Peyer's patch (tissue), 4 donors: Measurements from ENCODE around the gene HNF1A. TPM values are rescaled to one million over a fixed set of nuclear protein-coding genes. Genes with fewer than 3 reads are reported as not detected.
"Not testable (repeated sequence)": the region's sequence is repeated elsewhere in the genome, so short reads cannot be mapped to it uniquely, and the experiment has no call there.

Source experiments
- DNase-seq, 3 donors: peaks; one replicate each; pipeline ENCODE4 v3.0.0-alpha.2; 2017 to 2019
- H3K27ac ChIP-seq, 4 donors: fragments of 200-600 bp; sonication (generic); one replicate each; pipeline ENCODE4 v1.5.1; 2016 to 2019
- H3K27me3 ChIP-seq, 2 donors: fragments of 200-600 bp; sonication (generic); one replicate each; pipeline ENCODE4 v1.5.1; 2019
- H3K36me3 ChIP-seq, 3 donors: fragments of 200-600 bp; sonication (generic); one replicate each; pipeline ENCODE4 v1.5.1; 2016 to 2019
- H3K4me1 ChIP-seq, 4 donors: fragments of 200-600 bp; sonication (generic); one replicate each; pipeline ENCODE4 v1.5.1; 2016 to 2019
- H3K4me3 ChIP-seq, 4 donors: fragments of 200-600 bp; sonication (generic); 1 replicate in 3 of 4; 2 replicates in 1 of 4; pipeline ENCODE4 v1.5.1; 2016 to 2019; ENCODE audit warnings: mild to moderate bottlenecking in 1 of 4
- H3K9me3 ChIP-seq, 4 donors: fragments of 200-600 bp; sonication (generic); one replicate each; pipeline ENCODE4 v1.5.1; 2016 to 2019; ENCODE audit warnings: mild to moderate bottlenecking in 1 of 4
- POLR2A ChIP-seq, 2 donors: fragments of 450-650 bp; IDR thresholded peaks; one replicate each; pipeline ENCODE4 v1.5.1; 2017; ENCODE audit warnings: antibody characterized with exemption in 2 of 2, mild to moderate bottlenecking in 2 of 2, moderate library complexity in 2 of 2
- total RNA-seq, 4 donors: library from RNA; depleted of rRNA; stranded (reverse); fragments of >200 nt; gene quantifications; one replicate each; pipeline ENCODE4 v1.1.0, GENCODE V29; 2016
- TF ChIP-seq, protein P1 (sequence below), 6 experiments: fragments of 450-650 bp in 4 of 6; fragments of 200-600 bp in 2 of 6; sonication (generic) in 1 of 6; IDR thresholded peaks; one replicate each; pipeline ENCODE4 v1.5.1; 2017 to 2019; ENCODE audit warnings: antibody characterized with exemption in 6 of 6, mild to moderate bottlenecking in 3 of 6, moderate library complexity in 1 of 6

The HNF1A gene
- total RNA-seq, 4 donors from 2014 or later, result 15.7 to 93.6 (median 57.0) TPM

DNA sequence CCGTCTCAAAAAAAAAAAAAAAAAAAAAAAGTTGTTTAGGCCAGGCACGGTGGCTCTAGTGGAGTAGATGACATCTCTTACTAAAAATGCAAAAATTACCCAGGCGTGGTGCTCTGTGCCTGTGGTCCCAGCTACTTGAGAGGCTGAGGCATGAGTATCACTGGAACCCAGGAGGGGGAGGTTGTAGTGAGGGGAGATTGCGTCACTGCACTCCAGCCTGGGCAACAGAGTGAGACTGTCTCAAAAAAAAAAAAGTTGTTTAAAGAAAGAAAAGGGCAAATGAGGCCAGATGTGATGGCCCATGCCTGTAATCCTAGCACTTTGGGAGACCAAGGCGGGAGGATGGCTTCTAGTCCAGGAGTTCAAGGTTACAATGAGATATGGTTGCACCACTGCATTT is 37.5 kb upstream of the HNF1A start:
- Histone ChIP-seq H3K9me3 (no peaks in the 10 kb centered on the region), H3K4me3 (no peak overlapping the region), H3K4me1 (no peaks in the 10 kb centered on the region), H3K27me3 (no peaks in the 10 kb centered on the region), H3K36me3 (no peaks in the 10 kb centered on the region), H3K27ac (no peak overlapping the region)
- no peak for DNase-seq
- no peak for TF ChIP-seq POLR2A (IDR thresholded peaks at IDR 0.05)
- TF ChIP-seq, protein P1, sequence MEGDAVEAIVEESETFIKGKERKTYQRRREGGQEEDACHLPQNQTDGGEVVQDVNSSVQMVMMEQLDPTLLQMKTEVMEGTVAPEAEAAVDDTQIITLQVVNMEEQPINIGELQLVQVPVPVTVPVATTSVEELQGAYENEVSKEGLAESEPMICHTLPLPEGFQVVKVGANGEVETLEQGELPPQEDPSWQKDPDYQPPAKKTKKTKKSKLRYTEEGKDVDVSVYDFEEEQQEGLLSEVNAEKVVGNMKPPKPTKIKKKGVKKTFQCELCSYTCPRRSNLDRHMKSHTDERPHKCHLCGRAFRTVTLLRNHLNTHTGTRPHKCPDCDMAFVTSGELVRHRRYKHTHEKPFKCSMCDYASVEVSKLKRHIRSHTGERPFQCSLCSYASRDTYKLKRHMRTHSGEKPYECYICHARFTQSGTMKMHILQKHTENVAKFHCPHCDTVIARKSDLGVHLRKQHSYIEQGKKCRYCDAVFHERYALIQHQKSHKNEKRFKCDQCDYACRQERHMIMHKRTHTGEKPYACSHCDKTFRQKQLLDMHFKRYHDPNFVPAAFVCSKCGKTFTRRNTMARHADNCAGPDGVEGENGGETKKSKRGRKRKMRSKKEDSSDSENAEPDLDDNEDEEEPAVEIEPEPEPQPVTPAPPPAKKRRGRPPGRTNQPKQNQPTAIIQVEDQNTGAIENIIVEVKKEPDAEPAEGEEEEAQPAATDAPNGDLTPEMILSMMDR (IDR thresholded peaks at IDR 0.05), result no peak

DNA sequence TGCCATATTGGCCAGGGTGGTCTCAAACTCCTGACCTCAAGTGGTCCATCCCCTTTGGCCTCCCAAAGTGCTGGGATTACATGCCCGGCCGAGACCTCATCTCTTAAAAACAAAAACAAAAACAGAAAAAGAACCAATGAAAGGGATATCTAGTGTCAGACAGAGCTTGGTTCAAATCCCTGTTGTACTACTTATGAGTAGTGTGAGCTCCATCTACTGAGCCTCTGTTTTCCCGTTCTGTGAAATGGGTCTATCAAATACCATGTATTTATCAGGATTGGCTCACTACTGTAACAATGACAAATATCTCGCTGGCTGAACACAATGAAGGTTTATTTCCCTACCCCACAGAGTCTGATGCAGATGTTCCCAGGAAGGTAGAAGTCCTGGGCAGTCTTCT is 36.9 kb upstream of the HNF1A start:
- H3K4me1 ChIP-seq, result no peaks in the 10 kb centered on the region
- no peaks in the 10 kb centered on the region for H3K27me3 ChIP-seq
- H3K36me3 ChIP-seq, result no peaks in the 10 kb centered on the region
- no peak for DNase-seq
- no peak overlapping the region for H3K4me3 ChIP-seq
- H3K27ac ChIP-seq, result no peak overlapping the region
- TF ChIP-seq POLR2A (IDR thresholded peaks at IDR 0.05), result no peak
- TF ChIP-seq, protein P1 (IDR thresholded peaks at IDR 0.05), result no peak
- no peaks in the 10 kb centered on the region for H3K9me3 ChIP-seq

DNA sequence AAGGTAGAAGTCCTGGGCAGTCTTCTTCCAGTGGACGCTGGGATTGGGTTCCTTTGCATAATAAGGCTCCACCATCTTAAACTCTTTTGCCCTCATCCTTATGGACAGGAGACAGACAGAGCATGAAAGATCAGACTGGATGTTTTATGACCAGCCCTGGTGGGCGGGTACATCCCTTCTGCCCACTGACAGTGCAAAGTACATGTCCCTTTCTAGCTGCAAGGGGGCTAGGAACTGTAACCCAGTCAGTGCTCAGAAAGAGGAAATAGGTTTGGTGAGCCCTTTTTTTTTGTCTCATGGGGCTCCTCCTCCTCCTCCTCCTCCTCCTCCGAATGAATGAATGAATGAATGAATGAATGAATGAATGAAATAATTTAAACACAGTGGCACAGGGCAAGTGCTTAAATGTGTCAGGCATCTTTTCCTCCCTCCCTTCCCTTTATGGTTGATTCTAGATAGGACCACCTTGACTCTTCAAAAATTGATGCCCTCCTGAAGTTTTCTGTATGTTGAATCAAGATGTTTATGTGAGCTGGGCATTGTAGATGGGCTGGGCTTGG is 36.4 kb upstream of the HNF1A start:
- Histone ChIP-seq H3K27me3 (no peaks in the 10 kb centered on the region), H3K4me3 (no peak overlapping the region), H3K4me1 (no peaks in the 10 kb centered on the region), H3K36me3 (no peaks in the 10 kb centered on the region), H3K9me3 (no peaks in the 10 kb centered on the region), H3K27ac (no peak overlapping the region)
- no peak for DNase-seq
- TF ChIP-seq, protein P1 (IDR thresholded peaks at IDR 0.05), result no peak
- no peak for TF ChIP-seq POLR2A (IDR thresholded peaks at IDR 0.05)

DNA sequence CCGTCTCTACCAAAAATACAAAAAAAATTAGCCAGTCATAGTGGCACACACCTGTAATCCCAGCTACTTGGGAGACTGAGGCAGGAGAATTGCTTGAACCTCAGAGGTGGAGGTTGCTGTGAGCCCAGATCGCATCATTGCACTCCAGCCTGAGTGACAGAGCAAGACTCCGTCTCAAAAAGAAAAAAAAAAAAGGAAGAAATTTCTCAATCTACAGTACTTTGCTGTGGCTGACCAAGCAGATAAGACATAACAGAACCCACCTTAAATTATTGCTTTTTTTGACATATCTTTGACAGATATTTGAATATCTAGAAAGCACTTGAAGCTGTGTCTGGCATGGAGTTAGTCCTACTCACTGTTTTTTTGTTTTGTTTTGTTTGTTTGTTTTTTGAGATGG is 34.9 kb upstream of the HNF1A start:
- no peak overlapping the region for H3K4me3 ChIP-seq
- no peaks in the 10 kb centered on the region for H3K4me1 ChIP-seq
- no peak for DNase-seq
- no peaks in the 10 kb centered on the region for H3K9me3 ChIP-seq
- no peaks in the 10 kb centered on the region for H3K36me3 ChIP-seq
- TF ChIP-seq, protein P1 (IDR thresholded peaks at IDR 0.05), result no peak
- TF ChIP-seq POLR2A (IDR thresholded peaks at IDR 0.05), result no peak
- no peak overlapping the region for H3K27ac ChIP-seq
- H3K27me3 ChIP-seq, result no peaks in the 10 kb centered on the region

DNA sequence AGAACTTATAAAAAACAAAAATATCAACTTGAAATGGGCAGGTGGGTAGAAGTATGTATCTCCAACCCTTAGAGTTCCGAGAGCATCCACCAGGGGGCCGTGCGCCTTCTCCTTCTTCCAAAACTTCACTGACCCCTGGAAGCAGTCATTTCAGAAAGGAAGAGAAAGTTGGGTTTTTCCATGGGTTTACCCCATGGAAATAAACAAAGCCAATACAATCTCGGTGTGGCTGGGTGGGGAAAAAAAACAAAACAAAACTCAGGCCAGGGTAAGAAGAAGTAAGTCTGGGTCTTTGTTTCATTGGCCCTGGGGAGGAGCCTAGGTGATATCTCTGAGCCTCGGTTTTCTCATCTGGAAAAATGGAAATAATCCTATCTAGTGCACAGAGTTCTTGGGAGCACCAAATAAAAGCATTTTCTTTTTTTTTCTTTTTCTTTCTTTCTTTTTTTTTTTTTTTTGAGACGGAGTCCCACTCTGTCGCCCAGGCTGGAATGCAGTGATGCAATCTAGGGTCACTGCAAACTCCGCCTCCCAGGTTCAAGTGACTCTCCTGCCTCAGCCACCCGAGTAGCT is 33.6 kb upstream of the HNF1A start:
- H3K4me3 ChIP-seq, result no peak overlapping the region
- no peak for TF ChIP-seq POLR2A (IDR thresholded peaks at IDR 0.05)
- TF ChIP-seq, protein P1 (IDR thresholded peaks at IDR 0.05), result peak; percentile 45 to 71 (median 68)
- H3K4me1 ChIP-seq, result no peaks in the 10 kb centered on the region
- no peaks in the 10 kb centered on the region for H3K9me3 ChIP-seq
- H3K36me3 ChIP-seq, result no peaks in the 10 kb centered on the region
- H3K27ac ChIP-seq, result no peak overlapping the region
- H3K27me3 ChIP-seq, result no peaks in the 10 kb centered on the region
- peak; percentile 43 to 82 (median 75) for DNase-seq

DNA sequence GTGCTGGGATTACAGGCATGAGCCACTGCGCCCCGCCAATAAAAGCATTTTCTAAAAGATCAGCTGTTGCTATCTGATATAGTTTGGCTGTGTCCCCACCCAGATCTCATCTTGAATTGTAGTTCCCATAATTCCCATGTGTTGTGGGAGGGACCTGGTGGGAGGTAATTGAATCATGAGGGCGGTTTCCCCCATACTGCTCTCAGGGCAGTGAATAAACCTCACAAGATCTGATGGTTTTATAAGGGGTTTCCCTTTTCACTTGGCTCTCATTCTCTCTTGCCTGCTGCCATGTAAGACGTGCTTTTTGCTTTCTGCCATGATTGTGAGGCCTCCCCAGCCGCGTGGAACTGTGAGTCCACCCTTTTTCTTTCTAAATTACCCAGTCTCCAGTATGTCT is 32.8 kb upstream of the HNF1A start:
- not testable (repeated sequence) for H3K9me3 ChIP-seq, H3K27ac ChIP-seq, H3K4me1 ChIP-seq, DNase-seq, H3K27me3 ChIP-seq, H3K36me3 ChIP-seq, H3K4me3 ChIP-seq

GRCh38 chr12:120950260-120950799 is 28.0 kb upstream of the HNF1A start:
- not testable (repeated sequence) for H3K4me3 ChIP-seq, H3K9me3 ChIP-seq, H3K36me3 ChIP-seq, DNase-seq, H3K27me3 ChIP-seq, H3K27ac ChIP-seq, H3K4me1 ChIP-seq
